Measurements from ENCODE around the gene STK10. TPM values are rescaled to one million over a fixed set of nuclear protein-coding genes. Genes with fewer than 3 reads are reported as not detected.

STK10 gene
- total RNA-seq, 3 donors from 2014 or later, result 22.7 to 36.3 (median 29.9) TPM

DNA sequence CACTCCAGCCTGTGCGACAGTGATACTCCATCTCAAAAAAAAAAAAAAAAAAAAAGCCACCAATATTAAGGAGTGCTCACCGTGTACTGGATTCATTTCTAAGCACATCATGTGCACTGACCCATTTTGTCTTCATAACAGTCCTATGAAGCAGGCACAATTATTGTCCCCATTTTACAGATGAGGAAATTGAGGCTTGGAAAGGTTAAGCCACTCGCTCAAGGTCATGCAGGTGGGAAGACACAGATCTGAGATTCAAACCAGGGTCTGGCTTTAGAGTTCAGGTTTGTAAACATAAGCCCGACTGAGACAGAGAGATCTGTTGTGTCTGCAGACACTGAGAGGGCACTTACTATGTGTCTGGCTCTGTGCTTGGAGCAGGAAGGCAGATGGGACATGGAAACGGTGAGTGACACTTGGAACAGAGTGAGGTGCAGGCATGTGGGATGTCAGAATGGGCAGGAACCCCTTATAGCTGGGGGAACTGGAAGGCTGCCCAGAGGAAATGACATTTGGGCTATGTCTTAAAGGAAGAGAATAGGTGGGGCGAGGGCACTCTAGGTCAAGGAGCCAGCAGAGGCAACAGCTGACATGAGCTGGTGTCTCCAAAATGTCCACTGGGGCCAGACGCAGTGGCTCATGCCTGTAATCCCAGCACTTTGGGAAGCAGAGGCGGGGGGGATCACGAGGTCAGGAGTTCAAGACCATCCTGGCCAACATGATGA, 69.9 kb downstream of the STK10 start:
- Histone ChIP-seq H3K4me3 (no peak overlapping the region), H3K4me1 (ENCODE audit: low read depth) (peaks cover 4% of the 10 kb centered on the region), H3K36me3 (ENCODE audit: low read depth) (no peaks in the 10 kb centered on the region), H3K9me3 (no peaks in the 10 kb centered on the region)
- no peak for DNase-seq
- ATAC-seq, result no peak
- TF ChIP-seq, protein P1, sequence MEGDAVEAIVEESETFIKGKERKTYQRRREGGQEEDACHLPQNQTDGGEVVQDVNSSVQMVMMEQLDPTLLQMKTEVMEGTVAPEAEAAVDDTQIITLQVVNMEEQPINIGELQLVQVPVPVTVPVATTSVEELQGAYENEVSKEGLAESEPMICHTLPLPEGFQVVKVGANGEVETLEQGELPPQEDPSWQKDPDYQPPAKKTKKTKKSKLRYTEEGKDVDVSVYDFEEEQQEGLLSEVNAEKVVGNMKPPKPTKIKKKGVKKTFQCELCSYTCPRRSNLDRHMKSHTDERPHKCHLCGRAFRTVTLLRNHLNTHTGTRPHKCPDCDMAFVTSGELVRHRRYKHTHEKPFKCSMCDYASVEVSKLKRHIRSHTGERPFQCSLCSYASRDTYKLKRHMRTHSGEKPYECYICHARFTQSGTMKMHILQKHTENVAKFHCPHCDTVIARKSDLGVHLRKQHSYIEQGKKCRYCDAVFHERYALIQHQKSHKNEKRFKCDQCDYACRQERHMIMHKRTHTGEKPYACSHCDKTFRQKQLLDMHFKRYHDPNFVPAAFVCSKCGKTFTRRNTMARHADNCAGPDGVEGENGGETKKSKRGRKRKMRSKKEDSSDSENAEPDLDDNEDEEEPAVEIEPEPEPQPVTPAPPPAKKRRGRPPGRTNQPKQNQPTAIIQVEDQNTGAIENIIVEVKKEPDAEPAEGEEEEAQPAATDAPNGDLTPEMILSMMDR (IDR thresholded peaks at IDR 0.05), result no peak
- intact Hi-C loops (cut with DNase I, micrococcal nuclease), result no loop called here

DNA sequence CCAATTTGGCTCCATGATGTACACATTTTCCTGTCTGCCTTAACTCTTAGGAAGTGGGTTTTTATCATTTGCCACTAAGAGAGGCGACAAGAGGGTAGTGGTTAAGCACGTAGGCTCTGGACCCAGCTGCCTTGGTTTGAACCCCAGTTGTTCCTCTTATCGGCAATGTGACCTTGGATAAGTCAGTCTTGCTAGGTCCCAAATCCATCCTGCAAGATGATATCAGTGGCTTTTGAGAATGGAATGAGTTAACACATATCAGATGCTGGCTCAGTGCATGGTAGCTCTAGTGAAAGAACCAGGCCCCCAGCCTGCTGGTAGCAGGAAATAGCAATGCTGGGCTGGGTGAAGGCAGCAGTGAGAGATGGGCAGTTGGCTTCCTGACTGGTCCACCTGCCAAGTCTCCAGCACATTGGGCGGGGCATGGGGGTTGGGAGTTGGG, 72.5 kb downstream of the STK10 start:
- Histone ChIP-seq H3K4me3 (no peak overlapping the region), H3K9me3 (no peaks in the 10 kb centered on the region), H3K36me3 (ENCODE audit: low read depth) (no peaks in the 10 kb centered on the region), H3K4me1 (ENCODE audit: low read depth) (peaks cover 10% of the 10 kb centered on the region)
- intact Hi-C loops (cut with DNase I, micrococcal nuclease), result no loop called here
- TF ChIP-seq, protein P1 (IDR thresholded peaks at IDR 0.05), result no peak
- ATAC-seq (no peak), DNase-seq (no peak)

DNA sequence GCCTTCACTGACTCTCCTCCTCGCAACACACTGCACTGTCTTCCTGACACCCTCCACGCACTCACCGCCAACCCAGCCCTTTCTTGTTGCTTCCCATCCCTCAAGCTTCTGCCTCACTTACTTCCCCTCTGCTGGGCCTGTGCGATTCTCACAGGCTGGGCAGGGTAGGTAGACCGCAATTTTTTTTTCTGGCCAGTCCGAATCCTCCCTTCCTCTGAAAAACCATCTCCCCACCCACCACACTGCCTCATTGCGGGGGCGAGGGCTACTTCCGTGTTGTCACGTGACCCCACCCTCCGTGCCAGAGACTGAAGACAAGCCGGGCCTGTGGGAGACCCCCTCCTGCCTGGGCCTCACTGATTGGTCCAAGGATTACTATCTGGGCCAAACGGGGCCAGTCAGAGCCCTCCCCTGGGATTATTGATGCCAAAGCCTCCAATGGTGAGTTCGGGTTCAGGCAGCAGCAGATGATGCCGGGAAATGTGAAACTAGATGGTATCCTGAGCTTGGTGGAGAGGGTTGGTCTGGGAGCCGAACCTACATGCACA, 73.1 kb downstream of the STK10 start:
- Histone ChIP-seq H3K4me3 (no peak overlapping the region), H3K4me1 (ENCODE audit: low read depth) (peaks cover 10% of the 10 kb centered on the region), H3K9me3 (no peaks in the 10 kb centered on the region), H3K36me3 (ENCODE audit: low read depth) (no peaks in the 10 kb centered on the region)
- intact Hi-C loops (cut with DNase I, micrococcal nuclease), result loop anchor here in 1 of 2 donors (5.0 kb wide), 1 partner anchor 72 kb away; the partner anchor contains the start of gene STK10
- peak; percentile 46 to 86 (median 62) for DNase-seq
- TF ChIP-seq, protein P1 (IDR thresholded peaks at IDR 0.05), result no peak
- peak; percentile 38 for ATAC-seq

DNA sequence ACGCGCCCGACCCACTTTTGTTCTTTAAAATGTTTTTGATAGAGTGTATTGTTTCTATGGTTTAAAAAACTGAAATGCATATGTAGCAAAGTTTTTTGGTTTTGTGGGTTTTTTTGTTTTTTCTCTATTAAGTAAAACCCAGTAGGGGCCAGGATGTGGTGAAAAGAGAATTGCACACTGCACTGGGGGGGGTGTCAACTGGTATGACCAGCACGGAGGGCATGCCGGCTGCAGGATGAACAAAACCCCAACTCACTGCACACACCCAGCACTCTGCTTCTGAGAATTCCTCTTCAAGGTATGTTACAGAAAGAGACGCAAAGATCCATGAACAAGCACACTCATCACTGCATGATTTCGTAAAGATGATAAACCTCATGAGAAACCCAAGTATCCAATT, 75.0 kb downstream of the STK10 start:
- Histone ChIP-seq H3K36me3 (ENCODE audit: low read depth) (no peaks in the 10 kb centered on the region), H3K4me3 (no peak overlapping the region), H3K9me3 (no peaks in the 10 kb centered on the region), H3K4me1 (ENCODE audit: low read depth) (peaks cover 10% of the 10 kb centered on the region)
- TF ChIP-seq, protein P1 (IDR thresholded peaks at IDR 0.05), result no peak
- ATAC-seq (peak; percentile 61), DNase-seq (peak in 2 of 3 donors; percentile 63 to 77)
- intact Hi-C loops (cut with DNase I, micrococcal nuclease), result loop anchor here in 1 of 2 donors (5.0 kb wide), 1 partner anchor 74 kb away; the partner anchor contains the start of gene STK10

DNA sequence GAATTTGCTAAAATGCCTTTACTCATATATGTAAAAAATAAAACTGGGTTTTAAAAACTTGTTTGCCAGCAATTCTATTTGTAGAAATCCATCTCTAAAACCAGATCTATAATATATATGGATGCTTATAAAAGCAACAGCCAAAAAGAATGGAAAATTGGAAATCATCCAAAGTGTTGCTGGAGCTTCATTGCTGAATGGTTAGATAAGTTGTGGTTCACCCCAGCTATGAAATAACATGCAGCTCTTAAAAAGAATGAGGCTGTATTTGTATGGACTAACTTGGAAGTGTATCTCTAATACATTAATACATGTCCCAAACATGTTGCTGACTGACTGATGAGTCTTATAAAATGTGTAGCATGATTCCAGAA, 76.2 kb downstream of the STK10 start:
- TF ChIP-seq, protein P1 (IDR thresholded peaks at IDR 0.05), result no peak
- DNase-seq, result no peak
- ATAC-seq, result no peak
- H3K4me1 ChIP-seq (ENCODE audit: low read depth), result peaks cover 10% of the 10 kb centered on the region
- H3K9me3 ChIP-seq, result no peaks in the 10 kb centered on the region
- no peaks in the 10 kb centered on the region for H3K36me3 ChIP-seq (ENCODE audit: low read depth)
- H3K4me3 ChIP-seq, result no peak overlapping the region
- intact Hi-C loops (cut with DNase I, micrococcal nuclease), result loop anchor here in 1 of 2 donors (5.0 kb wide), 1 partner anchor 75 kb away; the partner anchor contains the start of gene STK10

Measured in mucosa of descending colon (tissue), 3 donors.